ENCODE measurements around the gene CLASP1.

The CLASP1 gene

GRCh38 chr2:121510857-121511256, 138.4 kb downstream of the CLASP1 start:
- DNase-seq (ENCODE audit: low read depth in 2 of 3, low spot score in 2 of 3), result no peak

DNA sequence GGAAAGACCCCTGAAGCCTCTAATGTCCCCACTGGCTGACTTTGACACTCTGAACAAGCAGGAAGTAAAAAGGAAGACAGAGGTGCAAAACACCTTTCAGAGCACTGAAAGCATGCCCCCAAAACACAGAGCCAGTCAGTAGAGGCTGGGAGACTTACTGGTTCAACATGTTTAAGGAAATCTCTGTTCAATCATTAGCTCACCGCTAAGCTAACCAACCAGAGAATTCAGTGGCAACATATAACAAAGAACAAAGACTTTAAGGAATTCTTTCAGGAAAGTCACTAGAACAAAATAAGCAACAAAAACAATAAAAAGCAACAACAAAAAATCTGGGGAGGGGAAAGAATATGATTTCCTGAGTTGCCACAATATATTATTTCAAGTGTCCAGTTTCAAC, 142.6 kb downstream of the CLASP1 start:
- DNase-seq (ENCODE audit: low read depth in 2 of 3, low spot score in 2 of 3), result no peak

- no peak for DNase-seq (ENCODE audit: low read depth in 2 of 3, low spot score in 2 of 3)
Measured at GRCh38 chr2:121505986-121506586, 143.2 kb downstream of the CLASP1 start.

GRCh38 chr2:121505005-121505404, 144.3 kb downstream of the CLASP1 start:
- no peak for DNase-seq (ENCODE audit: low read depth in 2 of 3, low spot score in 2 of 3)

GRCh38 chr2:121504316-121504715, 144.9 kb downstream of the CLASP1 start:
- no peak for DNase-seq (ENCODE audit: low read depth in 2 of 3, low spot score in 2 of 3)

- no peak for DNase-seq (ENCODE audit: low read depth in 2 of 3, low spot score in 2 of 3)
Measured at GRCh38 chr2:121502781-121503180, 146.5 kb downstream of the CLASP1 start.

DNA sequence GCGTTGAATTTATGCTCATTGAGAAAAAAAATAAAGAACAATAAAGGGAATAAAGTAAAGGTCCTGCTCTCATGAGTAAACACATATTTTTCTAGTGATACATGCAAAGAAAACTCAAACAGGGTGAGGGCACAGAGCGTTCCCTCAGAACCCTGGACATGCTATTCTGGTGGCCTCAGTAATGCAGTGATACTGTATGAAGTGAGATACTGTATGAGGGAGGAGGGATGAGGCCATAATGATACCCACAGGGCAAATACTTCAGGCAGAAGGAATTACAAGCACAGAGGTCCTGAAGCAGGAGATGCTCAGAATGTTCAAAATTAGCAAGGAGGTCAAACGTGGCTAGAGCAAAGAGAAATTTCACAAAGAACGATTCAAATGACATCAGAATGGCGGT, 147.0 kb downstream of the CLASP1 start:
- DNase-seq (ENCODE audit: low read depth in 2 of 3, low spot score in 2 of 3), result no peak

DNA sequence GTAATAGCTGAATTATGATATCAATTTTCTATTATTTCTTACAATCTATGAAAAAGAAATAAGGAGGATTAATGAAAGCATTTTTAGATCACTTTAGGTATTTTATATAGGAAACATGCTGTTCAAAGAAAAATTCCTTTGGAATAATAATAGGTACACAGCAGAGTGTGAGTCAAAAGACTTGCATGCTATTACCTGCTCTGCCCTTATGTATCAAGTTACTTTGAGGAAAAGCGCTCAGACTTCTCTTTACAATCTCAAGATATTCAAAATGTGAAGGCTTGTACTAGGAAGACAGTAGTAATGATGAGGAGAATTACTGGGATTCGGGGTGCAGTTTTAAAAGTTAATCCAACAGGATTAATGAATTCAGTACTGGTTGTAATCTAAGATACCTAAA, 147.7 kb downstream of the CLASP1 start:
- no peak for DNase-seq (ENCODE audit: low read depth in 2 of 3, low spot score in 2 of 3)

DNA sequence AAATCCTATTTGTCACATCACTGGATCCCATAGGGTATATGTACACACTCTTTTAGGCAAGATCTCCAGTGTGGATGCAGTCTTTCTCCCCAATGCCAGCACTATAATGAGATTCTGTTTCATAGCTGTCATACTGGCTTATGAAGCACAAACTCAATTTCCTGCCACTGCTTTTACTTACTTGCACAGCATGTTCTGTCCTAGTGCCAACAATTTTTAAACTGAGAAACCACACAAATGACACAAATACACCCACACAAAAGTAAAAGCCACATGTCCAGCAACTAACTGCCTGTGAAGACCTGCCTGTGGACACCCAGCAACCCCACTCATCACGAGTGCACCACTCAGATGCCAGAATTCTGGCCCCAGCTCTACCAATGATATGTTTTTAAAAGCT, 148.2 kb downstream of the CLASP1 start:
- no peak for DNase-seq (ENCODE audit: low read depth in 2 of 3, low spot score in 2 of 3)

GRCh38 chr2:121498731-121499130, 150.5 kb downstream of the CLASP1 start:
- no peak for DNase-seq (ENCODE audit: low read depth in 2 of 3, low spot score in 2 of 3)

- DNase-seq (ENCODE audit: low read depth in 2 of 3, low spot score in 2 of 3), result no peak
Measured at GRCh38 chr2:121492409-121492808, 156.9 kb downstream of the CLASP1 start.

DNA sequence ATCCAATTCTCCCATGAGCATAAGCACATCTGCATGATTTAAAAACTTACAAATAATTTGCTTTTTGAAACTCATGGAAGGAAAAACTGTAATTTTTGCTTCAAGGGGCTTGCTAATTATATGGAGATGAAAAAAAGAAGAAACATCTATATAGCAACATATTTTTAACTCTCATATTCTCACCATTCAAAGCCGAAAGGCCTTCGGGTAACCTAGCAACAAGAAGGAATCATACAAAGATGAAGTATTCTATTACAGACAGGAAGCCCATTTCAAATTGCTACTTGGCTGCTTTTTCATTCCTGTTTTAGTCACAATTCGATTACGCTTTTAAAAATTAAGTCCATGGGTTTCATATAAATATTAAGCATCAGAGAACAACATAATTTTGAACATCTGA, 157.7 kb downstream of the CLASP1 start:
- no peak for DNase-seq (ENCODE audit: low read depth in 2 of 3, low spot score in 2 of 3)

DNA sequence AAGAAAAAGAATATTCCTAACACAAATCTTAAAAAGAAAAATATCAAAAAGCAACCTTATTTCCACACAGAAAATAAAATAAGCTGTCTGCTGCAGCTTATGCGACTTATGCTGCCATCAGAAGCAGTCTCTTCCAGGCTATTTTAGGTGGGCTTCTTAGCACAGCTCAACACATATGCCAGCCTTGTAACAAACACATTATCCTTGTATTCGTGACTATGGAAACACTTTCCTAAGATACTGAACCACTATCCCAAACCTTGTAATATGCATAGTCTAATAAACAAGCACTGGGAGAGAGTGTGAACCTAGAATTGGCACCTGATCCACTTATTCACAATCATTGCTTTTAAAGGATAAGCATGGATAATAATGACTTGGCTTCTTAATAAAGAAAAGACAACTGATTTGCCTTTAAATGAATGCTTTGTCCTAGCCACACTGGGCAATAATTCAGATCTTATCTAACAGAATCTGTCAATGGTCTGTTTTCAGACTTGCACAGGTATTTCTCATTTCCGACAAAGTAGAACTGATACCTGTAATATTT, 158.6 kb downstream of the CLASP1 start:
- DNase-seq (ENCODE audit: low read depth in 2 of 3, low spot score in 2 of 3), result no peak

DNA sequence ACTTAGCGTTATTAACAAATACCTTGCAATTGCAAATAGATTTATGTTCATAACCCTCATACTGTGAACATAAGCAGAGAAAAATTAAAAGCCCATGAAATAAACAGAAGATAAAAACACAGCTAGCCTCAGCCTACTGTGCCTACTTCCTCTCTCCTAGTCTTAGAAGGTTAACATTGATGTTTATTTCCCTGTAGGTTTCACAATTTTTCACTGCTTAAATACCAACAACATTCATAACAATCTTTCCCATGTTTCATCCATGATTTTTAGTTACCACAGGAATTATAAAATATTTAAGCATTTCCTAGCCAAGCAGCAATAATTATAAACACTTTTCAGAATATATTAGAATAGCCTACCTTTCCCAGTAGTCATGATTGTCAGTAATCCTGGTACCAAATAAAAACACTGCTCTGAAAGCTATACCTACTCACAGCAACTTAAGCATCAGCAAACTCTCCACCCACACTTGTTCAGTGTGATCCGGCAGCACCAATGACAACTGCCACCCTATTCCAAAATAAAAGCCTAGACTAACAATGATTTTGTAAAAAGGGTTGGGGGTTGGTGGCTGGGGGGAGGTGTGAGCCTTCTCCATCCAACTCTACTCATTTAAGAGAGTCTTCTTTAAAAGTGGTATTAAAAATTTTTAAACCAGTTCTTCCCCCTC, 159.2 kb downstream of the CLASP1 start:
- no peak for DNase-seq (ENCODE audit: low read depth in 2 of 3, low spot score in 2 of 3)

DNA sequence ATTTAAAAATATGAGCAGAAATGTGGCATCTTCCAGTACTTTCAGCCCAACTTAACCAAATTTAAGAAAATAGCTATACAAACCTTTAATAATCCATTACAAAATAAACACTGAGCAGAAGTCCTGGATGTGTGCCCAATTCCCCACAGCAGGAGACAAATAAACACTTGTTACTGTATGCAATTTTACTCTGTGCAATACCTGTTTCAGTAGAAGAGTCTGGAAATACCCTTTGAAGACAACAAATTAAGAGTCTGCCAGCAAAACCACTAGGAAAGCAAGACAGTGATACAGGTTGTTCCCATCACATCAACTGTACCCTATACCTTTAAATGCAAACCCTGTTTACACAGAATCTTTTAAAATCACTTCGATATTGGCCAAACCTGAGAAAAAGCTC, 160.0 kb downstream of the CLASP1 start:
- DNase-seq (ENCODE audit: low read depth in 2 of 3, low spot score in 2 of 3), result no peak

DNA sequence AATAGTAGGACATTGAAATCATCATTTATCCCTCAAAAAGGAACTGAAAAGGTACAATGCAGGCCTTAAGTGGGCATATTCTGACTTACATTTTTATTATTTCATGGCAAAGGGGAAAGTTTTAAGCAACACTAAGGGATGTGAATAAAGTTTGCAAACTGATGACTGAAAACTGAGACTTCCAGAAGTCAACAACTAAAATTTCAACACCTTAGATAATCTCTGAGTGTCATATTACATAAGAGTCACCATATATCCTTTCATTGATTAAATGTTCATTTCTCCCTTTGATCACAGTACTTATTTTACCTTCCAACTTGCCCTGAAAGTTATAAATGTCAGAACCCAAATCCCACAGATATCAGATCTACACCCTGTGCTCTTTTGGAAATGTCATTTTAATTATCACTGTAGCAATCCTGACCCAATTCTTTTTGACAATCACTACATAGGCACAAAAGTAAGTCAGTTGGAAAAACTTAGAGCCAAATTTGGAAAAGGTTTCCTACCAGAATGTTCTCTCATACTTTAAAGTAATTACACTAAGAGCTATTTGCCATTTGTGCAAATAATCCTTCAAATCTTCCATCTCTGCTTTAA, 163.0 kb downstream of the CLASP1 start:
- DNase-seq (ENCODE audit: low read depth in 2 of 3, low spot score in 2 of 3), result no peak

DNA sequence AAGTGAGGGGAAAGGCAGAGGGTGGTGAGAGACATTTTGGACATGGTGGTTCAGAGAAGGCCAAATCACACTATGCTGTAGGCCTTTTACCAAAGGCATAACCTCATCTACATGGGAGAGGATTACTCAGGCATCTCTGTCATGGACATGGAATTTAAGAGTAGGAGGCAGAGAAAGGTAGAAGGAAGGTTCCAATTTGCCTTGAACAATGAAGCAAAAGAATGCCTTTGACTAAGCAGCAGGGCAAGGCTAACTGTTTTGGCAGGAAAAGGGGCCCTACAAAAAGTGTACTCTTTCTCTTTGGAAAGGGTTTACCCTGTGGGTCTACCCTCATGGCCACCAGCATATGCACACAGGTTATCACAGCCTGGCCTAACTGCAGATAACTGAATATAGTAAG, 164.2 kb downstream of the CLASP1 start:
- no peak for DNase-seq (ENCODE audit: low read depth in 2 of 3, low spot score in 2 of 3)

DNA sequence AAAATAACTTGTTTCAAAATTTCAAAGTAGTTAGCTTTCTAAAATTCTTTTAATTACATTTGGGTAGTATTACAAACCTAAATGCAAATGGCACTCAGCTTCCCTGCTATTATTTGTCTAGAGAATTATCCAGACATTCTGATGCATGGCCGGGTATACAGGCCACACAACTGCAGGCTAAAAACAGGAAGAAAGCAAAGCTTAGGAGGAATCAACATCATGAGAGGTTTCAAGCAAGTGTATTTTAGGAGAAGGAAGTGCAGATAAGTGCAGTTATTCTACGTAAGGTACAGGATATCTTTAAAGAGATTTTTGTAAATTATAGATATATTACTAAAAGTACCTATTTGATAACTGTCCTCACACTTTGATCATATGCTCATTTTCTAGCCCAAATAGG, 165.4 kb downstream of the CLASP1 start:
- DNase-seq (ENCODE audit: low read depth in 2 of 3, low spot score in 2 of 3), result no peak

DNA sequence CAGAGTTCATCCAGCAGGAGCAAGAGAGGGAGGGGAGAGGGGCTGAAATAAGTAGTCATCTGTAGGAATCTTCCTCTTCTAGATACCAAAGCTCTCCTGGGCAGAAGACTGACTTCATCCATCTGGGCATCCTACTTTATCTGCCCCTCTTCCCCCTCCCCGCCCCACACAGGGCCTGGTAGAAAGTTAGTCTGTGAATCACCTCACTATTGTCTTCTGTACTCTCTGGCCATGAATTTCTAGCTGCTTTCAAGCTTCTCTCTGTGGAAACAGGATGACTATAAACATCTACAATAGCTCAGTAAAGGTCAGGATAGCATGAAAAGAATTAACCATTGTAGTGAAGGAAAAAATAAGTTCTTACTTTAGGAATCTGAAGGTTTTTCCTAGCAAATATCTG, 166.2 kb downstream of the CLASP1 start:
- DNase-seq (ENCODE audit: low read depth in 2 of 3, low spot score in 2 of 3), result no peak

- no peak for DNase-seq (ENCODE audit: low read depth in 2 of 3, low spot score in 2 of 3)
Measured at GRCh38 chr2:121480826-121481225, 168.4 kb downstream of the CLASP1 start.

DNA sequence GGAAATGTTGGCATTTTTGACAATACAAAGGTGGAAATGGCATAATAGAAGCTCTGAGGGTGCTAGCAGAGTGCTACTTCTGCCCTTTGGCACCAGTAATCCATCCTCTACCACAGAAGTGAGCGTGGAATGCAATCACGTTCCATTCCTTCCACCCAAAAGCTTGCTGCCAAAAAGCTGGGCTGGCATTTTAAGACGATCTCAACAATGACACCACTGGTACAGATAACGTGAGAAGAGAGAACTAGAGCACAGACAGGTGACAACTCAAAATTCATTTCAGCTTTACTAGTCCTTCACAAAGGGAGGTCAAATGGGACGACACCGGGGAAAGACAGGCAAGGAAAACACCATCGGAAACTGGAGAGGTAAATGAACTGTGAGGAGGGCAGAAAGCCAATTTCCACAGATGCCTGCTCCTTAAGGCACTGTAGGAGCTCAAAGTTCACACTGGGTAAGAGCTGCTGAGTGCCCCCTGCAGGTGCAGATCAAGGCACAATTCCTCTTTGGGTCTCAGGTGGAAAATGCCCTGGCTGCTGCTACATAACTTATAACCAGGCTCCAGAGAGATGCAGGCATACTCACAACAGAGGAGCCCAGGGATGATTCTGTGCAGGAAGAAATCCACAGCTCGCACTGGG, 169.3 kb downstream of the CLASP1 start:
- DNase-seq (ENCODE audit: low read depth in 2 of 3, low spot score in 2 of 3), result no peak
